K562 (cell line): ENCODE measurements around the gene BRD4. TPM values are rescaled to one million over a fixed set of nuclear protein-coding genes. Genes with fewer than 3 reads are reported as not detected.
A peak's percentile ranks its signal among the peaks of the same experiment; 100 is the strongest.

Experiments used
- ATAC-seq: fragments of 200-7000 bp; cut with Tn5 transposase; 3 replicates; pipeline ENCODE4 v1.9.1; 2020; ENCODE audit warnings: moderate library complexity
- BruUV-seq: library from RNA; stranded (reverse); fragments of 400-500 nt; replicated peaks from 2 replicates; lab custom pipeline; 2021; lab: Mats Ljungman, UMichigan
- CTCF ChIA-PET: fragments of 300-600 bp; formaldehyde crosslinking; extraction: SDS; loops from one replicate; lab custom pipeline; 2021; ENCODE audit warnings: low intra/inter-chr PET ratio; lab: Yijun Ruan, JAX
- POLR2A ChIA-PET: fragments of 300-600, 350-650 bp; sonication (Branson Sonifier 250); formaldehyde crosslinking; extraction: SDS; loops from one replicate; lab custom pipeline; 2021; ENCODE audit warnings: antibody characterized with exemption, inconsistent platforms; lab: Yijun Ruan, JAX
- DNase-seq, 4 experiments: peaks; one replicate each; pipeline versions ENCODE4 v3.0.0 to v3.0.0-alpha.2; 2011 to 2018; ENCODE audit warnings: low spot score in 3 of 4, mixed read lengths in 3 of 4; ENCODE audit errors: extremely low read depth in 1 of 4
- FAIRE-seq: peaks from 2 replicates; lab custom pipeline; 2011; peaks lifted over from hg19 to GRCh38; lab: Jason Lieb, UNC
- H2AFZ ChIP-seq: 2 replicates; pipeline ENCODE4 v1.6.0; 2011; ENCODE audit warnings: low read depth, low read length, control low read depth, inconsistent platforms
- H3K27ac ChIP-seq: fragments of 200-600 bp; 3 replicates; pipeline ENCODE4 v1.8.0; 2011; ENCODE audit warnings: low read depth, mild to moderate bottlenecking, control low read depth, inconsistent platforms, low read length, moderate library complexity, mixed read lengths; ENCODE audit errors: extremely low read depth
- H3K27me3 ChIP-seq, 2 experiments: fragments of 300-600 bp in 1 of 2; 2 replicates in 1 of 2; 3 replicates in 1 of 2; pipeline versions ENCODE4 v1.6.0 to v1.8.0; 2011; ENCODE audit warnings: inconsistent platforms in 2 of 2, low read length in 2 of 2, mild to moderate bottlenecking in 1 of 2, mixed read lengths in 1 of 2, moderate library complexity in 1 of 2; ENCODE audit not compliant: control insufficient read depth in 2 of 2, insufficient read depth in 2 of 2
- H3K36me3 ChIP-seq: fragments of 300-600 bp; 3 replicates; pipeline ENCODE4 v1.8.0; 2011; ENCODE audit warnings: mild to moderate bottlenecking, low read length, inconsistent platforms; ENCODE audit not compliant: control insufficient read depth, insufficient read depth
- H3K4me1 ChIP-seq, 2 experiments: fragments of 200-600 bp in 1 of 2; replicated peaks in 1 of 2; 2 replicates in 1 of 2; 3 replicates in 1 of 2; pipeline versions ENCODE4 v1.5.1 to v1.8.0; 2011; ENCODE audit warnings: inconsistent platforms in 2 of 2, low read length in 2 of 2, mild to moderate bottlenecking in 1 of 2, mixed read lengths in 1 of 2, moderate library complexity in 1 of 2; ENCODE audit not compliant: control insufficient read depth in 2 of 2, insufficient read depth in 2 of 2
- H3K4me2 ChIP-seq: 2 replicates; pipeline ENCODE4 v1.6.1; 2011; ENCODE audit warnings: low read length, control low read depth, inconsistent platforms, mixed read lengths; ENCODE audit not compliant: insufficient read depth
- H3K4me3 ChIP-seq: fragments of 200-600 bp; sonication (generic), shearing (Covaris generic); 2 replicates; pipeline ENCODE4 v1.5.1; 2016; ENCODE audit warnings: control low read depth, inconsistent platforms
- H3K79me2 ChIP-seq: fragments of 200-600 bp; 3 replicates; pipeline ENCODE4 v1.8.0; 2011; ENCODE audit warnings: low read length, inconsistent platforms; ENCODE audit not compliant: control insufficient read depth, insufficient read depth
- H3K9ac ChIP-seq, 2 experiments: 2 replicates each; pipeline versions ENCODE4 v1.6.0 to v1.6.1; 2011; ENCODE audit warnings: low read depth in 2 of 2, low read length in 2 of 2, control low read depth in 1 of 2, inconsistent platforms in 1 of 2, mild to moderate bottlenecking in 1 of 2, mixed read lengths in 1 of 2; ENCODE audit not compliant: insufficient read depth in 1 of 2
- H3K9me1 ChIP-seq: one replicate; pipeline ENCODE4 v1.6.0; 2011; ENCODE audit warnings: inconsistent platforms, mild to moderate bottlenecking, low read length, moderate library complexity; ENCODE audit not compliant: control insufficient read depth, insufficient read depth
- H3K9me3 ChIP-seq: replicated peaks from 2 replicates; pipeline ENCODE4 v1.5.1; 2011; ENCODE audit warnings: low read depth, low read length, inconsistent platforms; ENCODE audit not compliant: control insufficient read depth, insufficient read depth
- H4K20me1 ChIP-seq: replicated peaks from 2 replicates; pipeline ENCODE4 v1.6.1; 2011; ENCODE audit warnings: low read length, inconsistent platforms, mixed read lengths; ENCODE audit not compliant: control insufficient read depth, insufficient read depth
- CHD1 ChIP-seq: fragments of 200-600 bp; sonication (generic); IDR thresholded peaks from one replicate; pipeline ENCODE4 v1.6.1; 2012; ENCODE audit warnings: mild to moderate bottlenecking, moderate library complexity, low read length, inconsistent platforms
- DIDO1 ChIP-seq: fragments of 450-650 bp; IDR thresholded peaks from 2 replicates; pipeline ENCODE4 v1.6.1; 2016; ENCODE audit warnings: low read depth, missing biosample characterization, missing genetic modification characterization
- GATA2 ChIP-seq: sonication (generic); formaldehyde crosslinking; IDR thresholded peaks from 2 replicates; pipeline ENCODE4 v1.4.0; 2020; ENCODE audit warnings: mild to moderate bottlenecking, missing genetic modification reagents
- MAFK ChIP-seq: IDR thresholded peaks from 2 replicates; pipeline ENCODE4 v1.6.1; 2011; ENCODE audit warnings: low read length, improper control_type of control experiment
- MTA3 ChIP-seq: fragments of 450-650 bp; formaldehyde crosslinking; IDR thresholded peaks from 2 replicates; pipeline ENCODE4 v1.6.1; 2017; ENCODE audit warnings: mild to moderate bottlenecking, borderline replicate concordance
- POLR2G ChIP-seq: fragments of 200-400 bp; formaldehyde crosslinking; IDR thresholded peaks from 2 replicates; pipeline ENCODE4 v1.6.1; 2017; ENCODE audit warnings: low read depth, mild to moderate bottlenecking, antibody characterized with exemption, low read length, moderate library complexity
- RBM22 ChIP-seq: fragments of 200-400 bp; formaldehyde crosslinking; IDR thresholded peaks from 2 replicates; pipeline ENCODE4 v1.6.1; 2018; ENCODE audit warnings: low read length, low read depth; ENCODE audit not compliant: poor library complexity, severe bottlenecking
- TFAM ChIP-seq: fragments of 250-450 bp; sonication (Bioruptor Pico); conservative IDR thresholded peaks from 2 replicates; pipeline ENCODE4 v1.5.0; 2021; ENCODE audit warnings: mild to moderate bottlenecking, moderate library complexity
- WGBS: fragments of 100-300 bp; shearing (Covaris generic); methylation state at CpG from one replicate; pipeline ENCODE4 v1.1.6; 2016; ENCODE audit warnings: low coverage, mixed read lengths; ENCODE audit not compliant: insufficient coverage; ENCODE audit errors: missing lambda C conversion rate; 5-methylcytosine and 5-hydroxymethylcytosine counted together
- in situ Hi-C: fragments of 300-500 bp; cut with MboI; formaldehyde crosslinking; loops from 4 replicates; pipeline ENCODE4 v1.15.0; 2018; ENCODE audit warnings: inconsistent platforms, mixed read lengths
- intact Hi-C: fragments of 100-400 bp; cut with micrococcal nuclease; formaldehyde crosslinking; loops from 2 replicates; pipeline ENCODE4 v1.14.2; 2022
- polyA plus RNA-seq, 8 experiments: library from polyadenylated mRNA; depleted of rRNA in 4 of 8; stranded (reverse) in 5 of 8; unstranded in 3 of 8; fragments of >200 nt; fragmentation: Nextera tagmentation in 2 of 8; fragmentation: Illumina TruSeq in 1 of 8; extraction: Ambion mirVana in 2 of 8; extraction: Trizol in 1 of 8; gene quantifications; 2 replicates each; pipeline versions ENCODE4 v1.2.1 to v1.2.3, GENCODE V29; 2011 to 2014; ENCODE audit warnings: inconsistent platforms in 1 of 8, missing spikeins in 1 of 8
- total RNA-seq, 7 experiments: library from RNA; depleted of rRNA in 6 of 7; stranded (reverse); fragments of >200 nt in 6 of 7; fragmentation: Illumina TruSeq in 2 of 7; extraction: Trizol in 2 of 7; gene quantifications; 2 replicates each; pipeline versions ENCODE4 v1.2.1 to v1.2.3, GENCODE V29; 2011 to 2021; ENCODE audit warnings: low replicate concordance in 1 of 7
- TF ChIP-seq, protein P1 (sequence below): sonication (generic); formaldehyde crosslinking; IDR thresholded peaks from 2 replicates; pipeline ENCODE4 v1.8.1; 2023; ENCODE audit warnings: mild to moderate bottlenecking, missing genetic modification reagents

The BRD4 gene
- total and polyA plus RNA-seq, 9 of the 15 experiments (the other 6 are each of a cell fraction or from before 2014, with no cell fraction given), result 1.8 to 105 (median 15.6) TPM

DNA sequence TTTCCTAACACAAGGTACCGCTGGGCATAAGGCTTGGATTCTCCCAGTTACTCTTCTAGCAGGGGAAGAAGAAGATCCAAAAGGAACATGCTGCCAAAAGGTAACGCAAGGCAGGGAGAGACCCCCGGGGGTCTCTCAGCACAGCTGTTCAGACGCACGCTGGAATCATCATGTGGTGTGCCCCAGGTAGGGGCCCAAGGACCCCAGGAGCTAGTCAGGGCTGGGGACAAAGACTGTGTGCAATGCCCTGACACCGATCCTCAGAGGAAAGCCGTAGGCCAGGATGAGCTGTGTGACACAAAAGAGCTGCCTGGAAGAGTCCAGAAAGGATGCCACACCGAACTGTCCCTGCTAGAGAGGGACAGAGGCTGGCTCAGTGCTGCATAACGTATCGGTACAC lies 77.8 kb downstream of the BRD4 start (continued):
- TF ChIP-seq, protein P1, sequence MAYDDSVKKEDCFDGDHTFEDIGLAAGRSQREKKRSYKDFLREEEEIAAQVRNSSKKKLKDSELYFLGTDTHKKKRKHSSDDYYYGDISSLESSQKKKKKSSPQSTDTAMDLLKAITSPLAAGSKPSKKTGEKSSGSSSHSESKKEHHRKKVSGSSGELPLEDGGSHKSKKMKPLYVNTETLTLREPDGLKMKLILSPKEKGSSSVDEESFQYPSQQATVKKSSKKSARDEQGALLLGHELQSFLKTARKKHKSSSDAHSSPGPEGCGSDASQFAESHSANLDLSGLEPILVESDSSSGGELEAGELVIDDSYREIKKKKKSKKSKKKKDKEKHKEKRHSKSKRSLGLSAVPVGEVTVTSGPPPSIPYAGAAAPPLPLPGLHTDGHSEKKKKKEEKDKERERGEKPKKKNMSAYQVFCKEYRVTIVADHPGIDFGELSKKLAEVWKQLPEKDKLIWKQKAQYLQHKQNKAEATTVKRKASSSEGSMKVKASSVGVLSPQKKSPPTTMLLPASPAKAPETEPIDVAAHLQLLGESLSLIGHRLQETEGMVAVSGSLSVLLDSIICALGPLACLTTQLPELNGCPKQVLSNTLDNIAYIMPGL, result no peak
- no peak for TF ChIP-seq MTA3
- no peak for TF ChIP-seq DIDO1 (tag)
- no peak for TF ChIP-seq GATA2

DNA sequence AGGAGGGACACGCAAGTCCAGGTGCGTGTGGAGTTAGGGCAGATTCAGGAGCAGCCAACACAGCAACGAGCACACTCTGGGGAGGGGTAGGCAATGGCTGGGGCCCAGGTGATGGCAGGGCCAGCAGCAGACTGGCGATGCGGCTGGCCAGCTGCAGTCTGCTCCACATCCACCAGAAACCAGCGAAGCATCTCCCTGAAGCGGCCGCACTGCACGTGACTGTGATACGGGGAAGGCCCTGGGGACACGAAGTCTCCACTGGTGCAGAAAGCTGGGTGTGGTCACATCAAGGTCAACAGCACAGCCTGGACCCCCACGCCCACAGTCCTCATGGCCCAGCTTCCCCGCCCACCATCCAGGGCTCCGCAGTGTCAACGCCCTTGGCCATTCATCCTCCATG lies 78.8 kb downstream of the BRD4 start:
- in situ Hi-C loops (no loop called here), intact Hi-C loops (no loop called here)
- no peak overlapping the region for H3K9ac ChIP-seq
- peaks cover 98% of the 10 kb centered on the region; the same call in 2 of the 3 replicates for H3K36me3 ChIP-seq
- POLR2A ChIA-PET, result interaction anchor here (0.6 to 1.2 kb wide), 3 partner anchors 27 to 937 kb away, joined by 3 to 4 read pairs (median 3); no protein-coding TSS in a partner anchor
- BruUV-seq, result no TSS peak
- no peak overlapping the region for H3K27ac ChIP-seq
- FAIRE-seq (no peak), ATAC-seq (no peak), DNase-seq (no peak)
- H3K9me3 ChIP-seq, result no peaks in the 10 kb centered on the region
- H3K79me2 ChIP-seq, result peaks cover 9% of the 10 kb centered on the region; the same call in 2 of the 3 replicates
- H3K4me3 ChIP-seq, result no peak overlapping the region
- TF ChIP-seq TFAM (CRISPR knock-in tag) (no peak), MAFK (no peak), CHD1 (no peak), RBM22 (peak; percentile 81), POLR2G (peak; percentile 42)
- no peak overlapping the region for H2AFZ ChIP-seq
- CTCF ChIA-PET, result no interaction called here
- H3K9me1 ChIP-seq, result peaks cover 5% of the 10 kb centered on the region
- peaks cover 0 to 11% of the 10 kb centered on the region in 2 experiments; a peak in 1 of 5 replicates for H3K4me1 ChIP-seq
- peaks cover 28% of the 10 kb centered on the region for H4K20me1 ChIP-seq
- H3K4me2 ChIP-seq, result no peak overlapping the region
- WGBS, result 95% methylated on average over 15 of the region's 15 CpGs
- H3K27me3 ChIP-seq, result no peaks in the 10 kb centered on the region
